MG63 (cell line): ENCODE results near the gene CARMIL1. TPM values are rescaled to one million over a fixed set of nuclear protein-coding genes. Genes with fewer than 3 reads are reported as not detected.

Experiments
- DNase-seq: peaks from one replicate; pipeline ENCODE4 v3.0.0-alpha.2; 2020
- H3K27me3 ChIP-seq: fragments of 250-450 bp; sonication (Bioruptor Pico); 2 replicates; pipeline ENCODE4 v1.5.1; 2020; ENCODE audit warnings: mild to moderate bottlenecking, moderate library complexity
- H3K36me3 ChIP-seq: fragments of 250-450 bp; sonication (Bioruptor Pico); 2 replicates; pipeline ENCODE4 v1.5.1; 2020; ENCODE audit warnings: mild to moderate bottlenecking, moderate library complexity
- H3K4me3 ChIP-seq: fragments of 250-450 bp; sonication (Bioruptor Pico); 2 replicates; pipeline ENCODE4 v1.5.1; 2020; ENCODE audit warnings: mild to moderate bottlenecking, moderate library complexity
- H3K9me3 ChIP-seq: fragments of 250-450 bp; sonication (Bioruptor Pico); 2 replicates; pipeline ENCODE4 v1.5.1; 2020; ENCODE audit warnings: mild to moderate bottlenecking, moderate library complexity
- total RNA-seq: library from RNA; depleted of rRNA; stranded (reverse); fragments of >200 nt; shearing (Covaris generic); gene quantifications from 2 replicates; pipeline ENCODE4 v1.2.3, GENCODE V29; 2014; ENCODE audit warnings: low replicate concordance

The CARMIL1 gene
- total RNA-seq, 1 experiment from 2014 or later = 3.4 TPM

DNA sequence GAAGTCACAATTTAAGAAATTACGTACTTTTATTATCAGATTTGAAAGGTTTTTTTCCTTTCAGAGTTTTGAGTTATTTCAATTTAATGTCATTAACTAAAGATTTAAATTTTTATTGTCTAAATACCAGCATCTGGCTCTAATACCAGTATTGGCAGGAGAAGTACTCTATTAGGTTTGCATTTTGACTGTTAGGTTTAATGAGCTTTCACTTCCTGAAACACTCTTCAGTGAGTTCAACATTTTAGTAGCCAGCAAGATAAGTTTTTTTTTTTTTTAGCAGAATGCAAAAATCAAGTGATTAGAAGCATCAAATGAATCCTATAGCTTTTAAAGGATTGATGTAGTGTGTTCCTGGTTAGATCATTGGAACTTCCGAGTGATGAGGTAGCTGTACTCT lies 338.8 kb downstream of the CARMIL1 start:
- no peak for DNase-seq
- Histone ChIP-seq H3K27me3 (no peaks in the 10 kb centered on the region), H3K36me3 (no peaks in the 10 kb centered on the region), H3K9me3 (no peaks in the 10 kb centered on the region), H3K4me3 (no peak overlapping the region)

DNA sequence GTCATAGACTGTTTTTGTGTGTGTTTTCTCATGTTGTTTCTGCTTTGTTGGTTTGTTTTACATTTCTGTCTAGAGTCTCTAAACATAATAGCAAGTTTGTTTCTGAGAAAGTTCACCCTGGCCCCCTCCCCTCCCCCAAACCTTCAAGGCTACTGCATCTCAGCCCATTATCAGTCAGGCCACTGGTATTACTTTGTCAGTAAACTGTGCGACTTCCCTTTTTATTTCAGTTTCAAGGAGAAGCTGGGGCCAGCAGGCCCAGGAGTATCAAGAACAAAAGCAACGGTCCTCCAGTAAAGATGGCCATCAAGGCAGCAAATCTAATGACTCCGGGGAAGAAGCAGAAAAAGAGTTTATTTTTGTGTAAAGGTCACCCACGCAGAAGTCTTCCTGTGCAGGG lies 340.0 kb downstream of the CARMIL1 start:
- no peak for DNase-seq
- H3K36me3 ChIP-seq = no peaks in the 10 kb centered on the region
- no peaks in the 10 kb centered on the region for H3K27me3 ChIP-seq
- H3K9me3 ChIP-seq = no peaks in the 10 kb centered on the region
- H3K4me3 ChIP-seq = no peak overlapping the region

- Histone ChIP-seq H3K4me3 (no peak overlapping the region), H3K36me3 (no peaks in the 10 kb centered on the region), H3K9me3 (no peaks in the 10 kb centered on the region), H3K27me3 (no peaks in the 10 kb centered on the region)
- DNase-seq = no peak
Measured at GRCh38 chr6:25620391-25620790, 341.2 kb downstream of the CARMIL1 start.

GRCh38 chr6:25623065-25623464 lies 343.9 kb downstream of the CARMIL1 start:
- Histone ChIP-seq H3K27me3 (no peaks in the 10 kb centered on the region), H3K36me3 (no peaks in the 10 kb centered on the region), H3K9me3 (no peaks in the 10 kb centered on the region), H3K4me3 (no peak overlapping the region)
- DNase-seq = no peak

GRCh38 chr6:25623879-25624278 lies 344.7 kb downstream of the CARMIL1 start:
- H3K36me3 ChIP-seq = no peaks in the 10 kb centered on the region
- DNase-seq = no peak
- H3K9me3 ChIP-seq = no peaks in the 10 kb centered on the region
- no peaks in the 10 kb centered on the region for H3K27me3 ChIP-seq
- H3K4me3 ChIP-seq = no peak overlapping the region

DNA sequence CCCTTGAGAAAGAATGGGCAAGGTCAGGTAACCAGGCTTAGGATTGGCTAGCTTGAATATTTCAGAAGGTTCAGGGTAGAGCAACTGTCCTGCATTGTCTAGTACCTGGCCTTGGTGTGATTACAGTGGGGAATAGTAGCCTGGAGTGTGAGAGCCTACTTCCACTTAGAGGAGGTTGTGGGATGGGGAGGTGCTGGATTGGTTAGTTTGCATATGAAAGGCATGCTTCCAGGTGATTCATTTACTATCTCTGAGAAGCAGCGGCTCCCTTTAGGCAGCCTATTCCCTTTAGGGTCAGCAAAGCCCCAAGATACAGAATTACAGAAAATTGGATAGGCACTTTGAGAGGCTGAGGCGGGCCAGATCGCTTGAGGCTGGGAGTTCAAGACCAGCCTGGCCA lies 347.8 kb downstream of the CARMIL1 start:
- no peak for DNase-seq
- no peaks in the 10 kb centered on the region for H3K36me3 ChIP-seq
- no peak overlapping the region for H3K4me3 ChIP-seq
- H3K9me3 ChIP-seq = no peaks in the 10 kb centered on the region
- no peaks in the 10 kb centered on the region for H3K27me3 ChIP-seq

DNA sequence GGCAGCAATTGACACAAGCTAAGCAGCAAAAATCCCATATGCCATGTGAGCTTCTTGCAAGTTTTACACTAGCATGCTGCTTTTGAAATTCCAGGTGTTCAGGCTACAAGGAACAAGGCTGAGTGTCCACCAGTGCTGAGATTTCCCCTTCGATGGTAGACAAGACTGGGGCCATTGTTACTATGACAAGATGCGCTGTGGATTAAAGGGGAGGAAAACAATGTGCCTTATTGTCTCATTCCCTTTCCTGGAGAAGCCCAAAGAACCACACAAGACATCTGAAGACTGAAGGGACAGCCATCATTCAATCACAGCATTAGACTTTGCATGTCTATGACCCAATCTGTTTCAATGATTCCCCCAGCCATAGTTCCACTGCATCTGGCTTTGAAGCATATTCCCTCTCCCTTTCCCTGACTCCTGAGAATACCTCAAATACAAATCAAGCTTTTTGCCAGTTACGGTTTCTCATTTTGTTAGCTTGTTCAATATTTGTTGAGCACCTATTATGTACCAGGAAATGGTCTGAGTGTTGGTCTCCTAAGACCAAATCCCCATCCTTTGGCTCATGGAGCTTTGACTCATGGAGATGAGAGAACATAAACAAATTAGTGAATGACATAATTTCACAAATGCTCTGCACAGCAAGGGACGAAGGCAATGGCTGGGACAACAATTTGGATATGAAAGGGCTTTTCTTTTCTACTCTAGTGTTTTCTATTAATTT lies 349.5 kb downstream of the CARMIL1 start:
- Histone ChIP-seq H3K4me3 (no peak overlapping the region), H3K9me3 (no peaks in the 10 kb centered on the region), H3K36me3 (no peaks in the 10 kb centered on the region), H3K27me3 (no peaks in the 10 kb centered on the region)
- DNase-seq = peak; percentile 2

GRCh38 chr6:25629198-25629576 lies 350.0 kb downstream of the CARMIL1 start:
- no peak for DNase-seq
- H3K27me3 ChIP-seq = no peaks in the 10 kb centered on the region
- no peak overlapping the region for H3K4me3 ChIP-seq
- no peaks in the 10 kb centered on the region for H3K36me3 ChIP-seq
- H3K9me3 ChIP-seq = no peaks in the 10 kb centered on the region

DNA sequence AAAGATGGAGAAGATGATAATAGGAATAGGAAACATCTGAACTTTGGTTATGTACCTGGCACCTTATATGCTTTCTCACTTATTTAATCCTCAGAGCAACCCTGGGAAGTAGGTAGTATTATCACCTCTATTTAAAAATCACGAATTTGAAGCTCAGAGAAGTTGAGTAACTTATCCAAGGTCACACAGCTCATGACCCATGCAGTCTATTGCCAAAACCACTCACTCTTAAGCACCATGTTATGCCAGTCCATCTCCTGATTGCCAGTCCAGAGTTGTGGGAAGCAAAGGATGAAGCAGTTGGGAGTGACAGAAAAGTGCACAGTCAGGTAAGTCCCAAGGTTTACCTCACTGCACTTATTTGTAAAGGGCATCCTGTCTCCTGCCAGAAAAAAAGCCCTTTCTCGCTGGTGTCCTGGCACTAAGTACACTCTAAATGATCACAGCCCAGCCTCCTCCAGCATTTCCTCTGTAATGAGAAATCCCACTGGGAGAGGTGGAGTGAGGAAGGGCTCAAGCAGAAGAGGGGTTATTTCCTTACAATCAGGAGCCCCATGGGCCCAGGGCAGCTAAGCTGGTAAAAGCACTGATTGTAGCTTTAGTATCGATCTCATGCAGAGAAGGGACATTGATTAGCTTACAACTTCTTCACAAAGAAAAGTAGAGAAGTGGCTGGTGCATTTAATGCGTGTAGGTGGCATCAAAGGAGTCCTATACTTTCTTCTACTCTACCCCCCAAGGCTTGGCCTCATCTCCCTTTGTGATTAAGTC lies 351.5 kb downstream of the CARMIL1 start:
- Histone ChIP-seq H3K9me3 (no peaks in the 10 kb centered on the region), H3K36me3 (no peaks in the 10 kb centered on the region), H3K4me3 (no peak overlapping the region), H3K27me3 (no peaks in the 10 kb centered on the region)
- no peak for DNase-seq

- Histone ChIP-seq H3K4me3 (no peak overlapping the region), H3K9me3 (no peaks in the 10 kb centered on the region), H3K27me3 (no peaks in the 10 kb centered on the region), H3K36me3 (no peaks in the 10 kb centered on the region)
- DNase-seq = no peak
Measured at GRCh38 chr6:25635886-25636317, 356.7 kb downstream of the CARMIL1 start.

GRCh38 chr6:25637211-25637610 lies 358.0 kb downstream of the CARMIL1 start:
- H3K36me3 ChIP-seq = no peaks in the 10 kb centered on the region
- H3K4me3 ChIP-seq = no peak overlapping the region
- no peaks in the 10 kb centered on the region for H3K27me3 ChIP-seq
- no peaks in the 10 kb centered on the region for H3K9me3 ChIP-seq
- DNase-seq = no peak

DNA sequence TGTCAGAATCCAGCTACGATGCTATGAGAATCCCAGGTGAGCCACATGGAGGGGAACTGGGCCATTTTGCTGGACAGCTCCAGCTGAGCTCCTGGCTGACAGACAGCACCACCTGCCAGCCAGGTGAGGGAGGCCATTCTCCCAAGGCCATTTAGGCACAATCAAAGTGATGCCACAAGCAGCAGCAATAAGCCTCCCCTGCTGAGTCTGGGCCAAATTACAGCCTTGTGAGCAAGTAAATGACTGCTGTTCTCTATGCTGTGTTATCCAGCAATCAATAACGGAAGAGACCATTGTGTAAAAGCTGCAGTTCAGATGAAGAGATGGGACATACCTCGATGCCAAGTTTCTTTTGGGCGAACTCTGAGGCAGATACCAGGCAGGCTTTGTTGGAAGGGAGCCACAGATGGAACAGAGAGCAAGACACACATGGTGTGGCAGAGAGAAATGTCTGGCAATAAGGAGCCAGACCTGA lies 358.8 kb downstream of the CARMIL1 start:
- H3K36me3 ChIP-seq = no peaks in the 10 kb centered on the region
- no peaks in the 10 kb centered on the region for H3K9me3 ChIP-seq
- DNase-seq = no peak
- H3K27me3 ChIP-seq = no peaks in the 10 kb centered on the region
- no peak overlapping the region for H3K4me3 ChIP-seq

DNA sequence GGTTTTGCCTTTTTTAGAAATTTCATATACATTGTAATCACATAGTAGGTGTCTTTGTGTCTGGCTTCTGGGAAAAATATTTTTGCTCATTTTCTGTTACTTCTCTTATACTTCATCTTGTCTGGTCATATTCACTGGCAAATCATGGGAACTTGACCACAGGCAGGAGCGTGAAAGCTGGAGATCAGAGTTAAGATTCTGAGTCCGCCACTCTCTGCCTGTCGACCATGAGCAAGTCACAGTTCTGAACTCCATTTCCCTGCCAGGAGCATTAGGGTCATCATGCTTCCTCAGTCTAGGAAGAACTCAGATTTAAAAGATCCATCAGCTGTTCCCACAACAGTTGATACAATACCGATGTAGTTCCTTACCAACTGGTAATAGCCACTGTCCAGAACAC lies 360.5 kb downstream of the CARMIL1 start:
- no peak overlapping the region for H3K4me3 ChIP-seq
- H3K27me3 ChIP-seq = no peaks in the 10 kb centered on the region
- H3K36me3 ChIP-seq = no peaks in the 10 kb centered on the region
- H3K9me3 ChIP-seq = no peaks in the 10 kb centered on the region
- DNase-seq = no peak

DNA sequence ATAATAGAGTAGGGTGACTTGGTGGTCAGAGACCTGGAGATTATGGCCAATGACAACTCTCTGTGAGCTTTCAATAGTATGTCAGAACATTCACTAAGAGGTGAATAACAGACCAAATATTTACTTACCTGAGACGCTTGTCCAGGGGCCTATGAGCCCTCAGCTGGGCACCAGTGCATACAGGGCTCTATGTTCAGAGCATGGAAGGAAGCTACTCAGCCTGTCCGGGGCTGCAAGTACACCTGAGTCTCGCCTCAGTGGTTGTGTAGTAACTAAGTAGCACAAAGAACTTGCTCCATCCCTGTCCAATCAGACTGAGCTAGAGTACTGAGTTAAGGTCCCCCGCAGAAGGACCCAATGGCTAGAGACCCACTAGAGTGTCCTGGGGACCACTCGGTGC lies 361.3 kb downstream of the CARMIL1 start:
- Histone ChIP-seq H3K9me3 (no peaks in the 10 kb centered on the region), H3K36me3 (no peaks in the 10 kb centered on the region), H3K27me3 (no peaks in the 10 kb centered on the region), H3K4me3 (no peak overlapping the region)
- no peak for DNase-seq

DNA sequence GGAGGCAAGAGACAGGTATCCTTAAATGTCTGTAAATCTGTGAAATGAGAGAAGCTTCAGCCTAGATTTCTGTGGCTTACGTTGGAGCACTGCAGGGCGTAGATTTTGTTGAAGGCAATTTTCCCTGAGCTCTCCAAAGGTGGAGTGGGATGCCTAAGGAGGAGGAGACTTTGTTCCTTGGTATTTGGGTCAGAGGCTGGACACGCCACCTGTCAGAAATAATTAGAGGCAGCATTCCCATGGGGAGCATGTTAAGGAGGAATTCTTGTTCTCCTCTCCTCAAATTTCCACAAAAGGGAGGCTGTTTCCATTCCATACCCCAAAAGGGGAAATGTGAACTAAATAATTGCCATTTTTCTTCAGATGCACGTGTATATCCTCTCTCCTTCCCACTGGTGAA lies 361.7 kb downstream of the CARMIL1 start:
- no peak overlapping the region for H3K4me3 ChIP-seq
- no peaks in the 10 kb centered on the region for H3K36me3 ChIP-seq
- H3K27me3 ChIP-seq = no peaks in the 10 kb centered on the region
- no peak for DNase-seq
- no peaks in the 10 kb centered on the region for H3K9me3 ChIP-seq

GRCh38 chr6:25641377-25641776 lies 362.2 kb downstream of the CARMIL1 start:
- Histone ChIP-seq H3K9me3 (no peaks in the 10 kb centered on the region), H3K4me3 (no peak overlapping the region), H3K27me3 (no peaks in the 10 kb centered on the region), H3K36me3 (no peaks in the 10 kb centered on the region)
- no peak for DNase-seq

- no peak for DNase-seq
- Histone ChIP-seq H3K9me3 (no peaks in the 10 kb centered on the region), H3K36me3 (no peaks in the 10 kb centered on the region), H3K4me3 (no peak overlapping the region), H3K27me3 (no peaks in the 10 kb centered on the region)
Measured at GRCh38 chr6:25641940-25642666, 362.9 kb downstream of the CARMIL1 start.
